Sciatic nerve (tissue), 2 donors: ENCODE results near the gene PARD3B. TPM values are rescaled to one million over a fixed set of nuclear protein-coding genes. Genes with fewer than 3 reads are reported as not detected.

Experiments used
- ATAC-seq: fragments of 200-7000 bp; cut with Tn5 transposase; one replicate; pipeline ENCODE4 v1.9.1; 2020; ENCODE audit warnings: mild to moderate bottlenecking, moderate library complexity
- DNase-seq: peaks from one replicate; pipeline ENCODE4 v3.0.0-alpha.2; 2020; ENCODE audit warnings: low spot score
- intact Hi-C: fragments of 100-400 bp; cut with DNase I; formaldehyde crosslinking; loops from one replicate; pipeline ENCODE4 v1.14.2; 2022
- total RNA-seq: library from RNA; stranded (reverse); fragmentation: NEBNext Ultra II Directional; extraction: Animal tissue kit (Norgen Biotek cat#: 25700); gene quantifications from one replicate; pipeline ENCODE4 v1.2.1, GENCODE V29; 2021
- donor health status: DM: no; HTN: no; CAD: no.
- donor health status: DM: no; HTN: no; CAD: no.

The PARD3B gene
- total RNA-seq, 1 donor from 2014 or later: 100 TPM

DNA sequence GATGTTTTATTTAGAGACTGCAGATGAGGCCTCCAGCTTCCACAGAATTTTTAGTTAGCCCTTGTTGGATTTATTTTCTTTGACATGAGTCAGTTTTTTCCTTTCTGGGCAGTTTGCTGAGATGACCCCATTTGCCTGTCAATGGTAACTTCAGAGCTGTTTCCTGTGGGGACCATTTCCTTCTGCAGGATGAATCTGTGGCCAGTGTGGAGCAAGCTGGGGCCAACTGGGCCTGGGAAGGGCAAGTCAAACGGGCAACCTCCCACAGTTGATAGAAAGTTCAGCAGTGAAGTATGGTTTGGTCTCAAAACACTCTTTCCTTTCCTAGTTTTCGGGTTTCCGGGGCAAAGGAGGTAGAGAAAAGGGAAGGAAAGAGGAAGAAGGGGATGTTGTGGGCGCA lies 845.6 kb downstream of the PARD3B start:
- DNase-seq (no peak), ATAC-seq (no peak)
- intact Hi-C loops: no loop called here

DNA sequence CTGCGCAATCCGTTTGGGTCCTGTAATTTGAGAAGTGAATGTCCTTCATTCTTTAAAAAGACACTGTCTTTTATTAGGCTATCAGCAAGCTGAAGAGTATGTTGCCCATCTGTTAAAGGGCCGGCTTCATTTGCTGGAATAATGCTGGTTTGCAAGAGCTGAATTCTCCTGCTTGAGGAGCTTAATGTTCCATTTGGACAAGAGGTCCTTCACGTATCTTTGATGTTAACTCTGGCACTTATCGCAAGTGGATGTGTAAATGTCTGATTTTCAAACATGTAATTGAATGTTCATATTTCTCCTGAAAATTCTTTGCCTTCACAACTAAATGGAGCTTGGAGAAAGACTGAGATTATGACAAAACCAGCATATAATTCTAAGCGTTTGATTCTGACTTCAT lies 856.2 kb downstream of the PARD3B start:
- ATAC-seq: no peak
- intact Hi-C loops: loop anchor here (5.0 kb wide), 1 partner anchor 119 kb away; no protein-coding TSS in a partner anchor
- DNase-seq: no peak

DNA sequence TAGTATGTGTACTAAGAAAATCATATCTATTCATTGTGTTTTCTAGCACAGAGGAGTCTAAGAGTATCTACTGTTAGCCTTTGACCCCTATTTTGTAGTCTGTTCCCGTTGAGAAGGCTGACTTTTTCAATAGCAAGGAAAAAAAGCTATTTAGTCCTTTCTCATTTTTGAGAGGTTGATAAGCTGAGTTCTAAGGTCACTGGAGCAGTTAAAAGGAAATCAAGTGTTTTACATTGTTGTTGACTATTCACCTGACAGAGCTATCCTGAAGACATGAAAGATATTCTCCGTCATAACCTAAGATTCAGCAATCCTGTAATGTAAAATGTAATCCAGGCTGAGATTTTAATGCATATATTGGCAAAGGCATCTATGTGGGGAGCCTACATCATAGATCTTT lies 856.7 kb downstream of the PARD3B start:
- DNase-seq (no peak), ATAC-seq (no peak)
- intact Hi-C loops: loop anchor here (5.0 kb wide), 1 partner anchor 120 kb away; no protein-coding TSS in a partner anchor

DNA sequence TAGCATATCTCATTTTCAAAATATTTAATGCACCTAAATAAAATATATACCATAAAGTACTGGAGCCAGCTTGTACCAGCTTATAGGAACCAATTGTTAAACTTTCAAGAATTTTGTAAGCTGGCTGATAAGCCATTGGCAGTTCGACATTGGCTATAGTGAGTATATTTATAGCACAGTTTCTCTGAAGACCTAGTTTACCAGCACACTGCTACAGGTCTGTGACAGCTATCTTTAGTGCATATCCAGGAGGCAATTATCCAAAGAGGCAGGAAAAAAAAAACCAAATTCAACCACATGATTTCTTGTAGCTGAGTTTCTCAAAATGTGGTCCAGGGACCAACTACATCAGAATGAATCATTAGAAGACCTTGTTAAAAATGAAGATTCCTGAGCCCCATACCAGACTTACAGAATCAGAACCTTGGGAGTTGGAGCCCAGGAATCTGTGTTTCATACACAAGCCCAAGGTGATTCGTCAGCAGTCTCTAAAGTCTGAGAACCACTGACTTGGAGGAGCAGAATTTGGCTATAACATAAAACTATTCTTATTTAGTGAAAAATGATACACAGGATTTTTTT lies 858.1 kb downstream of the PARD3B start:
- ATAC-seq (no peak), DNase-seq (no peak)
- intact Hi-C loops: loop anchor here (5.0 kb wide), 1 partner anchor 121 kb away; no protein-coding TSS in a partner anchor

DNA sequence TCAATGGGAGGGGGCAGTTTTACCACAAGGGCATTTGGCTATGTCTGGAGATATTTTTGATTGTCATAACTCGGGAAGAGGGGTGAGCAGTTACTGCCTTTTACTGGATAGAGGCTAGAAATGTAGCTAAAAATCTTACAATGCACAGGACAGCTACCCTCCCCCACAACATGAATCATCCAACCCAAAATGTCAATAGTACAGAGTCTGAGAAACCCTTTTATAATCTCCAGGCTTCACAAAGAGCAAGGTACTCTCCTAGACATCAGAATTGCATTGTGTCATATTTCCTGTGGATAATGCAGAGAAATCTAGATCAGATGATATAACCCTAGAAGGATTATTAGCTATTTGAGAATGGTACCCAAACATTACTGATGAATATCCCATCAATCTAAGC lies 859.9 kb downstream of the PARD3B start:
- DNase-seq (no peak), ATAC-seq (no peak)
- intact Hi-C loops: no loop called here

DNA sequence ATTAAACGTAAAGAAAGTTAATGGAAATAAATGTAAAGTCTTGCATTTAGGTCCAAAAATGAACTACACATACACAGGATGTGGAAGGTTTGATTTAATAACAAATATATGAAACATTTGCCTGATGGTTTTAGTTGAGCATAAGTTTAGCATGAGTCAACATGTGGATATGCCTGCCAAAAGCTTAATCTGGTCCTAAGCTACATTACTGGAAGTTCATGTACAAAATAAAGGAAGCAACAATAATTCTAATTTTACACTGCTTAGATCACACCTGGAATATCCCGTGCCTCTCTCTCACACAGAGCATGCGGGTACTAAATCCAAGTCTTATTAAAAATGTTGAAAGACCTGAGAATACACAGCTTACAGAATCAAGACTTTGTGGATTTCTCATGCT lies 860.5 kb downstream of the PARD3B start:
- DNase-seq (no peak), ATAC-seq (no peak)
- intact Hi-C loops: no loop called here

DNA sequence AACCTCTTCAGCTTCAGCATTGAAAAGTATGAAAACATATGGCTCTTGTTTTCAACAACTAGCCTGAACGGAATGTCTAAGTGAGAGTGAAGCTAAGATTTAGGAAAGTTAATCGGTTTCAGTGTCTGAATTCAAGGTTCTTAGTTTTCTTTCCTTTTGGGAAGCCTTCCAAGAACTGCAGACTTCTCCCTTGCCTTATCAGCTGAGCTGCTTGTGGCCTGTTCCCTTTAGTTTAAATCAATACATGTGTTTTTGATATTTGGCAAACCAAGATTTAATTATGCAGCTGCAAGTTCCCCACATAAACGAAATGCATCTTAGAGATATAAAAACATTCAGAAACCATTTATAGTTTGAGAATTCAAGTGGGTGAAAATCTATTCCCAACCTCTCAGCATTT lies 862.7 kb downstream of the PARD3B start:
- intact Hi-C loops: no loop called here
- ATAC-seq (peak; percentile 53), DNase-seq (no peak)

DNA sequence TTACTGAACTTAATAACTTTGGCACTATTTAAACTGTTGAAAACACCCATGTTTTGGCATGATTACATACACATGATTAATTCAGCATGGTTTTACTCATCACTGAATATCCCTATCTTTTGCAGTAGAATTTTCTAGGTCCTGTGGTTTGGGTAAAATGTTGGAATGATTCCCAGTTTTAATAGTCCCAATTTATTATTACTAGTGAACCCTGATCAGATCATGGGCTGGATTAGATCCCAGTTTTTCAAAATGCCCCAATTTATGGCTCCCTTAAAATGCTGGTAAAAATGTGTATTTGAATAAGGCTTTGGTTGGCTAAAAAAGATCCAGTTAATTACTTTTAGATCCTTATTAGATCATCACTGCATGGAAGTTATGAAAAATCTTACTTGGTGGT lies 863.4 kb downstream of the PARD3B start:
- DNase-seq (no peak), ATAC-seq (no peak)
- intact Hi-C loops: no loop called here

DNA sequence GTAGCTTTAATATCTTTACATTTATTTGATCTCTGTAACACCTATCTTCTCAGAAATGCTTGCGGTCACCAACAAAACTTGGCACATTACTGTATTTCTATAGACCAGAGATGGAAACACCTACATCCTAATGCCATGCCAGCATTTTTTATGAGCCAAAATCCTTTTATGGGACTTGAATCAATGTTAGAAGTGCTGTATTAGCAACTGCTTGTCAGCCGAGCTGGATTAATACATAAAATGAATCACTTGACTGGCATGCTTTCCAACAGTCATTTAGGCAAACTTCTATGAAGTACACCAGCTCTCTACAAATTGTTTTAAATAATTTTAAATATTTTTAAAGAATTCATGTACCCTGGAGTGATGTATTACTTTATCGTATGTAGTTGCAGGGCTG lies 864.1 kb downstream of the PARD3B start:
- no peak for ATAC-seq
- no peak for DNase-seq
- intact Hi-C loops: no loop called here

DNA sequence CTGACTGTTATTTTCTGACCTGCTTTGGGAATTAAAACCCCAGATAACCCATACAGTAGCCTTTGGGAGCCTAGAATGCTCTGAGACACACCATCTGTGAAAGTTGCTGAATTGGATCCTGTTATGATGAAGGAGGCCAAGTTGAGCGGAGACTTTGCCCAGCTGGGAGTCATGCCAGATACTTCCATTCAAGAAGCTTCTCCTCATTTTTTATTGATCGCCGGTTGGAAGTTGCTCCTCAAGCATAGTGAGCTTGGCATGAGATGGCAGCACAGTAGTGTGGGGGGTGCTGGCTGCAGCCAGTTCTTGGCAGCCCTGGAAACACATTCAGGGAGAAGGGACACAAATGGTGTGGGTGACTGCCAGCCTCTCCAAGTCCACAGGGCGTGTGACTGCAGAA lies 866.3 kb downstream of the PARD3B start:
- intact Hi-C loops: no loop called here
- DNase-seq (no peak), ATAC-seq (peak; percentile 49)

DNA sequence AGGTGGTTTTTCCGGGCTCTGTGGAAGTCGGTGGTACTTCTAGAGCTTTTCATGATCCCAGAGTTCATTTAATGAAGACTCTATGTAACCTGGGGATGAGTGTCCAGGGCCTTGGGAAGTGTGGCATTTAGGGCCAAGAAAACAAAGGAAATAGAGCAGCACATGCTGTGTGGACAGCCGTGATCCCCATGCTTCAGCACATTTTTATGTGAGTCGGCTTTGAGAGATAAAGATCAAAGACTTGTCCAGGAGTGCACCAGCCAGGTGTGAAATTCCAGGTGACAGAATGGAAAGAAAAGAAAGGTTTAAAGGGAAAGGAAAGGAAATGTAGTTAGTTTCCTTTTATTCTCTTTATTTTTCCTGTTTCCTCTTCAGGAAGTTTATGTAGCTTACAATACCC lies 879.1 kb downstream of the PARD3B start:
- intact Hi-C loops: no loop called here
- no peak for DNase-seq

DNA sequence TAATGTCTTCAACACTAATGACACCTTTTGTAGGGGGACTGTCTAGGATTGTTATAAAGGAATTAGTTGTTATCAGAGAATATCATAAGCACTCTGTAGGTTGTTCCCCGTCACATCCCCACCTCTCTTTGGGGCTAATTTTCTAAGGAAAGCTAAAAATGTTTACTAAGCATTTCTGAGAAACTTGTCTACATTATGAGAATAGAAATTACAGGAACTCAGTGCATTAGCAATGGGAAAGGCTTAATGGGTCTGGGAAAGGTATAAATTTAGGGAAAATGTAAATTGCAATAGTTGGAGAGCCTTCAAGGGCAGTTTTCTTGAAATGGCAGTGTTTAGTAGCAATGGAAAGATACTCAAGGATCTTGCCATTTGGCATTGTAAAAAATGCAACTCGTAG lies 879.8 kb downstream of the PARD3B start:
- ATAC-seq (no peak), DNase-seq (no peak)
- intact Hi-C loops: no loop called here

More for the DNA sequence above, 879.1 kb downstream of the PARD3B start:
- no peak for ATAC-seq

DNA sequence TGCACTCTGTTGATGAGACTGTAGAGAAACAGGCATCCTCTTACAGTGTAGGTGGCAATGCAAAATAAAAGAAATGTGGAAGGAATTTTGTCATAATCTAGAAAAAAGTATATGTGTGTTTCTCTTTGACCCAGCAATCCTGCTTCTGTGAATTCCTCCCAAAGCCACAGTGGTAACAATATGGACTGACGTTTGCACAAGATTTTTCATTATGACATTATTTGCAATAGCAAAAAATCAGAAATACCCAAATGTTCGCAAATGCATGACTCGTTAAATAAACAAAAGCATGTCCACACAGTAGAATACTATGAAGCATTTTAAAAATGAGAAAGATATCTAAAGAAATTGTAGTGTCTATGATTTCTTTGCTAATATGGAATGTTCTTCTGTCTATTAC lies 881.8 kb downstream of the PARD3B start:
- no peak for DNase-seq
- intact Hi-C loops: no loop called here
- ATAC-seq: no peak

DNA sequence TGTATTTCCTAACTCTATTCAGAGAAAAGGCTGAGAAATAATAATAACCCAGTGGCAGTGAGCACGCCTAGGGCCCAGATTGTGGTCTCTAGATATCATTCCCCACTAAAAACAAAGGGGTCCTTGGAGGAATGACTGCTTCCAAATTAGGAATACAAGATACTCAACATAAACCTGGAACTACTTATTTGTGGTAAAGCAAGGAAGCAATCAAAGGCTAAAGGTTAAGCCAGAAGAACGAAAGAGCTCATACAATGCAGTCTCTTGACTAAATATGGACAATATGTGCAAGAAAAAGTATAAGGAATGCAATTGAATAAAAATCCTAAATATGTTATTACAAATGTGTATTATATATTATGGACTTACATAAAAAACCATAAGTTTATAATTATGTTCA lies 883.5 kb downstream of the PARD3B start:
- no peak for DNase-seq
- intact Hi-C loops: no loop called here
- no peak for ATAC-seq

DNA sequence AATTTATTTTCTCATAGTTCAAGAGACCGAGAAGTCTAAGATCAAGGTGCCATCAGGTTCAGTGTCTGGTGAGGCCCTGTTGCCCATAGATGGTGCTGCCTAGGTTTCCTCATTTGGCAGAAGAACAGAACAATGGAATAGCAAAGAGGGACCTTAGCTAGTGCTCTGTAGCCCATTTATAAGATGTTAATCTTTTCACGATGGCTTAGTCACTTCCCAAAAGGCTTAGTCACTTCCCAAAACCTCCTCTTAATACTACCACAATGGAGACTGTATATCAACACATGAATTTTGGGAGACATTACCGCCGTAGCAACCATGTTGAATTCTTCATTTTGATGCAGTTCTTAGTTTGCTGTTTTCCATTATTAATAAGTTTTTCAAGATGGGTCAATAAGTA lies 890.7 kb downstream of the PARD3B start:
- ATAC-seq (no peak), DNase-seq (no peak)
- intact Hi-C loops: no loop called here

DNA sequence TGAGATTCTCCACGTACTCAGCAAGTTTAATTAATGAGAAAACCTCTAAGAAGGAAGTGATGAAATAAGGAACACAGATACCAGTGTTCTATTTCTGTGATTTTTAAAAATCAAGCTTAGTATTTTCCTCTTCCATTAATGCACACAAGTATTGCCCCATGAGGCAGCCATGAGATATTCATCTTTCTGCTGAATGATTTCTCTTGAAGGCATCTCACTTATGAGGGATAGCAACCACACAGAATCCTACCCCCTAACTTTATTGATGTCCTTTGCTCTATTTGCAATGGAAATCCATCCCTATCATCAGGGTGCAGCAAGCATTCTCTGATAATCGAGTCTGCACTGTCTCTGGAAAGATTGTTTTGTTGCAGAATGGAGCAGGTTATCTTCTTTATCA lies 893.0 kb downstream of the PARD3B start:
- intact Hi-C loops: no loop called here
- DNase-seq (no peak), ATAC-seq (no peak)

DNA sequence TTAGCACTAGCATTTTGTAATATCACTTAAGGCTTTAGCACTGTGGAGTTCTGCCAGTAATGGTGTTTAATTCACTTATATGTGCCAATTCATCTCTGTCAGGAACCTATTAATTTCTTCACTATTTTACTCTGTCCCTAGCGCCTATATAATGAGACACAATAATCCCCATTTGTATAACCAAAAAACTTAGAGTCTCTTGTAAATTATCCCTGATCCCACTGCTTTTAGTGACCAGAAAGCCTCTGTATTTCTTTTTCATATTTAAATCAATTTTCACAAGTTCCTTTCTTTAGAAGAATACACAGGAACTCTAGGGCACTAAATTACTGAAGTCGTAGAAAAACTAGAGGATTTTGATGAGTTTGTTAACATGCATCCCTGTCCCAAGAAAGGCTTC lies 894.3 kb downstream of the PARD3B start:
- DNase-seq (no peak), ATAC-seq (no peak)
- intact Hi-C loops: no loop called here

DNA sequence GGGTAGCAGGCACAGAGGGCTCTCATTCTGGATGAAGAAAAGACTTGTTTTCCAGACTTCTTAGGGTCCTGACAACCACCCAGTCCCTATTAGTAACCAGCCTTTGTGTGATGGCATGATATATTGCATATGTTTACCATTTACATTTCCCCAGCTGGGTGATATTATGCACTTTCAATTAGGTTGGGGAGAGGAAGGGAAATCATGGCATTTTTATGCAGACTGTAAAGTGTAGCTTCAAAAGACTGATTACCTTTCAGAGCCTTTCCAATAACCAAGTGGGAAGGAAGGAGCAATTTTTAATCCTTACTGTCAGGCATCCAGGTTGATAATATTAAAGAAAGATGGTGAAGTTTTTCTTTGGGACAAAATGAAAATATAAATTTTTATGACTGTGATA lies 896.2 kb downstream of the PARD3B start:
- intact Hi-C loops: no loop called here
- DNase-seq: no peak
- no peak for ATAC-seq

DNA sequence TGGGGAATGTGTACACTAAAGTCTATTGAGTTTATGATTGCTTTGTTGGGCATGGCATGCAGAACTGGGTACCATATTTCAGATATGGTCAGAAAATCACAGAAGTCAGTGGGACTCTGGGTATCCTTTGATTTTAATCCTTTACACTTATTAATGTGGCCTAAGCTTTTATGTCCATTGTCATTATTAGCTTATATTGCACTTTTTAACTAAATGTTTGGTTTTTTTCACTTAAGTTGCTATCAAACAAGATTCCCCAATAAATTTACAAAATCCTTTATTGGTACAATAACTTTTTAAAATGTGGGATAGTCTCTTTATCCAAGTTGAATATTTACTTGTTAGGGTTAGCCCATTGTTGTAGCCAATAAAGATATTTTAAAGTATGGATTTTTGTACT lies 902.9 kb downstream of the PARD3B start:
- ATAC-seq: no peak

DNA sequence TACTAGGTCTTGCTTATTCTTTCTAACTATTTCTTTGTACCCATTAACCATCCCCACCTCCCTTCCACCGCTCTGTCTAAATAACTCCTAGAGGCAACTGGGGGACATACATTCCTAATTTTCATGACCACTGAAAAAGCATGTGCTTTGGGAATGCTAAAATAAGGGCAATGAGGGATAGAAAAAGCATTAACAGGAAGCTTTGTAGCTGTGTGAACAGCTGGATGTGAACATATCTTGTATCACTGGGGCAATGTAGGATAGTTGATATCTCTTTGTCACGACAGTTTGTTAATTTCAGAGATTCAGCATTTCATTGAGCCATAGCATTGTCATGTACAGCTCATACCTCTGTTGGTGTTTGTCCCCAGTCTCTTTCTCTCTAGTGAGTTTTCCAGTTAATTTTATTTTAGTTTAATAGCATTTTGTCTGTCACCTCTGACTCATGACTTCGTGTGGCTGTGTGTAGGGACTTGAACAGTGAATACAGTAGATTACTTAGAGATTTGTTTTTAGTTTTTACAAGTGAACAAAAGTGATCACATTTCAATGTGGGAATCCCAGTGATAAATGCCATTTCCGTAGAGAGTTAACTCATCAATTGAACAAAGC lies 906.7 kb downstream of the PARD3B start:
- no peak for DNase-seq
- intact Hi-C loops: no loop called here
- no peak for ATAC-seq

More for the DNA sequence above, 902.9 kb downstream of the PARD3B start:
- no peak for DNase-seq
- intact Hi-C loops: no loop called here

DNA sequence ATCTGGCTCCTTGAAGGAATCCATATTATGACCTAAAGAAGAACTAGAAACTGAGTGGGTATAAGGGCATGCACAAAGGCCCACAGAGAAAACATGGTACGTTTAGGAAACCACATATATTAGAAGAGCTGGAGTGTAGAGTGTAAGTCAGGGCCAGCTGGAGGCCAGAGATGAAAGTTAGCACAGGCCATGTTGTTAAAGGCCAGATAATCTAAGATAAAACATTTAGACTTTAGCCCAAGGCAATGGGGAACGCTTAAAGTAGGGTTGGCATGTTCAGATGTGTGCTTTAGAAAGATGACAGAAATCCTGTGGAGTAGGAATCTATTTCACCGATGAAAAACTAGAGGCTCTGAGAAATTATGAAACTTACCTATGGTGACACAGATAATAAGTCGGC lies 907.9 kb downstream of the PARD3B start:
- DNase-seq: no peak
- intact Hi-C loops: no loop called here
- ATAC-seq: no peak
